Choroid plexus epithelial cell (primary cell): ENCODE measurements around the gene NGF.

ENCODE experiments used
- DNase-seq: peaks from one replicate; pipeline ENCODE4 v3.0.0-alpha.2; 2010; ENCODE audit warnings: low read depth
- H3K4me3 ChIP-seq: 2 replicates; pipeline ENCODE4 v1.5.1; 2011; ENCODE audit warnings: low read depth, mild to moderate bottlenecking, control low read depth, low read length, moderate library complexity
- TF ChIP-seq, protein P1 (sequence below): conservative IDR thresholded peaks from 2 replicates; pipeline ENCODE4 v1.5.1; 2011; ENCODE audit warnings: low read depth, mild to moderate bottlenecking, control low read depth, inconsistent platforms, low read length, moderate library complexity

The NGF gene

DNA sequence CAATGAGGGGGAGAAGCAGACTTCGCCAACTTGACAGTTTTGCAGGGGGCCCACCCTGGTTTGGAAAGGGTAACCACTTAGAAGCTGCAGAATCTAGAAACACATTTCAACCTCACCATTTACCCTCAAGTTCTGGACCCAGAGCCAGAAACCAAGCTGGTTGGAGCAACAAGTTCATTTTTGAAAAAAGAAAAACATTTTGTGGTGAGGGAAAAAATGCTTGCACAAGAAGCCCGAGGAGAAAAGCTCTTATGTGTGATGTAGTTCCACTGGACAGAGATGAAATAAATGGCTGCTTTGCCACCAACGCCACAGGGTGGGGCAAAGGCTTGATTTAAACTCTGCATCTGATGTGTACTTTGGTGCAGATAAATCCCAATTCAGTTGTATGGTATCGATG, 10.6 kb upstream of the NGF start:
- TF ChIP-seq, protein P1, sequence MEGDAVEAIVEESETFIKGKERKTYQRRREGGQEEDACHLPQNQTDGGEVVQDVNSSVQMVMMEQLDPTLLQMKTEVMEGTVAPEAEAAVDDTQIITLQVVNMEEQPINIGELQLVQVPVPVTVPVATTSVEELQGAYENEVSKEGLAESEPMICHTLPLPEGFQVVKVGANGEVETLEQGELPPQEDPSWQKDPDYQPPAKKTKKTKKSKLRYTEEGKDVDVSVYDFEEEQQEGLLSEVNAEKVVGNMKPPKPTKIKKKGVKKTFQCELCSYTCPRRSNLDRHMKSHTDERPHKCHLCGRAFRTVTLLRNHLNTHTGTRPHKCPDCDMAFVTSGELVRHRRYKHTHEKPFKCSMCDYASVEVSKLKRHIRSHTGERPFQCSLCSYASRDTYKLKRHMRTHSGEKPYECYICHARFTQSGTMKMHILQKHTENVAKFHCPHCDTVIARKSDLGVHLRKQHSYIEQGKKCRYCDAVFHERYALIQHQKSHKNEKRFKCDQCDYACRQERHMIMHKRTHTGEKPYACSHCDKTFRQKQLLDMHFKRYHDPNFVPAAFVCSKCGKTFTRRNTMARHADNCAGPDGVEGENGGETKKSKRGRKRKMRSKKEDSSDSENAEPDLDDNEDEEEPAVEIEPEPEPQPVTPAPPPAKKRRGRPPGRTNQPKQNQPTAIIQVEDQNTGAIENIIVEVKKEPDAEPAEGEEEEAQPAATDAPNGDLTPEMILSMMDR, result no peak
- H3K4me3 ChIP-seq, result no peak overlapping the region
- DNase-seq, result no peak

DNA sequence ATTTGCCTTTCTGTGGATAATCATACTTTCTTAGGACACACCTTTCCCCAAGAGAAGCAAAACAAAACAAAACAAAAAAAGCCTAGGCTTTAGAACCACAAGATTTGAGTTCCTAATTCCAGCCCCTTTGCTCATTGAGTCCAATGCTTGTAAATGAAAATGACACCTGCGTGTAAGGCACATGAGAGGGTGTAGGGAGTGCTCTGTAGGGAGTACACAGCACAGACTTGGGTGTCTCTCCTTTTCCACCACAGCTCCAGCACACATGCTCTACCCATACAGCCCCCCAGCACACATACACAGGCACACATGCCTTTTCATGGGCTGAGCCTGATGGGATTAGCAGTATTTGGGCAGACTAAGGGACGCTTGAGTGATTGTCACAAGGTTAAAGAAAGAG, 9.2 kb upstream of the NGF start:
- DNase-seq, result no peak
- TF ChIP-seq, protein P1, result no peak
- no peak overlapping the region for H3K4me3 ChIP-seq

DNA sequence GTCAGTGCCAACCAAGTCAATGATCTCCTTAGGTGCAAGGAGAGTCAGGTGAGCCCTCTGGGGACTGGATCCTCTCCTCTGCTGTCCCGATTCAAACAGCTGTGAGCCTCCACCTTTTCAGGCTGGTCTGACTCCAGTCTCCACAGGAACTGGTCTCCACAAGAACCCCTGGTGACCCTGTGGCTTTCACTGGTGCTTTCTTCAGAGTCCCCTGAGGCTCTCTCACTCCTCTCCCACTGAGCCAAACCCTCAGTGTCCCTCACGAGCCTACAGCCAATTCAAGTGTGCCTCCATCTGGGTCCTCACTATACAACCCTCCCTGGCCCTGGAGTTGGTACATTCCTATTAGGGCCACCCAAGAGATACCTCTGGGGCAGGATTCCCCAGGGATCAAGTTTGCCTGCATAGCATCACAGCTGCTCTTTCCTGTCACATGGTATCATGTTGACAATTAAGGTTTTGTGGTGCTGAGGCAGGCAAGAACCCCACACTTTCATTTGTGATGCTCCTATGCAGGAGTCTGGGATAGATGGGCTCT, 5.2 kb upstream of the NGF start:
- no peak for DNase-seq
- no peak overlapping the region for H3K4me3 ChIP-seq
- TF ChIP-seq, protein P1, result no peak

DNA sequence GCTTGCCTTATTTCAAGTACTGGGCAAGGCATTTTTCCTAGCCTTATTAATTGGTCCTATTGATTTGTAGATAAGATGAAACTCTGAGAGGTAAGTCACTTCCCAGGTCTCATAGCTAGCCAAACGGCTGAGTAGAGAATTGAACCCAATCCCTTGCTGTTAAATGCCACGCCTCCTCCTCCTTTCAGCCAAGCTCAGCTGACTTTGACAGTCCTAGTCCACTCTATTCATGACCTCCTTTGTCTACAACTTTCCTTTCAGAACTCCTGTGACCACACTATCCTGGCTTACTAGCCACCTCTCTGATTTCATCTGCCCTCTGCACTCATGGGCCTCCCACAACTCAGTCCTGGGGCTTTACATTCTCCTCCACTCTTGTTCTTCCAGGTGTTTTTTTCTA, 3.9 kb upstream of the NGF start:
- H3K4me3 ChIP-seq, result no peak overlapping the region
- DNase-seq, result no peak
- TF ChIP-seq, protein P1, result no peak

DNA sequence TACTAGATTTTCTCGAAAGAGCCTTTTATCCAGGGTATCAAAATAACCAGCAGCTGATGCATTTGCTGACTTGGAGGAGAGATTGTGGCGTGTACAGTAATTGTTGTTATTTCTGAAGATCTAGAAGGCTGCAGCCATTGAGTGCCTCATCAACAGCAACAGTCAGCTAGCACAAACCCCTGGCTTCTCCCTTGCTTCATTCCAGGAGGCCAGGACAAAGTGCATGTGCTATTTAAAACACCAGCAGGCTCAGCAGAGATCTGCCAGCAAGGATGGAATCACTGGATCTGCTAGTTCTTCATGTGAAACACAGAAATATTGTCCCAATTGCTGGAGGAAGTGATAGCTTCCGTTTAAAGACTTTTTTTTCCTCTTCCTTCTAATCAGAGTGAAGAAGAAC, 2.8 kb upstream of the NGF start:
- TF ChIP-seq, protein P1, result no peak
- peak; percentile 44 for DNase-seq
- H3K4me3 ChIP-seq, result no peak overlapping the region

DNA sequence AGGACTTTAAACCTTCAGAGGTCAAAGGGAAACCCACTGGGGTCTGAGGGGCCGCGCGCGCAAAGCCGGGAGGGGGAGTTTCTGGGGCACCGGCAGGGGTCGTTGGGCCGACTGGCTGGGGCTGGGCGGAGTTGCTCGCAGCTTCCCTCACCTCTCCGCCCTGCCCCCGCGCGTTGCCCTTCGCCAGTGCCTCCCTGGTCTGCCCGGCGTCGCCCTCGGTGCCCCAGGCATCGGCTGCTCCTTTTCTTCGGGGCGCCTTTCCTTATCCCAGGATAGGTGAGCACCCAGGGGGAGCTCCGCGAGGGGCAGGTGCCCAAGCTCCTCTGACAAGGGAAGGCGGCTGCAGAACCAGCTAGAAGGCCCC, 390 bp upstream of the NGF start:
- DNase-seq, result no peak
- H3K4me3 ChIP-seq, result no peak overlapping the region

DNA sequence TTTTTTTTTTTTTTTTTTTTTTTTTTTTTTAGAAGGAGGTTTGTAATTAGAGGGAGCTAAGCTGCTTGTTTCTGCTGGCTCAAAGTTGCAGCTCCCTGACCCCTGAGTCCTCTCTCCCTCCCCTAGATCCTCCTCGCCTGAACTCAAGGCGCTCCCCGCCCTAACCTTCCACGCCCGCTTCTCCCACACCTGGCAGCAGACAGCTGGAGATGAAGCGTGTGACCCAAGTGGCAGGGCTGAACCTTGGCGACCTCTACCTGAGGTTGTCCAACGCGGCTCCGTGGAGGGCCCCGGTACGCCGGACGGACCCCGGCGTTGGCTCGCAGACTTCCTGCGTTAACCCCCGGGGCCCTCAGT, 795 bp downstream of the NGF start:
- H3K4me3 ChIP-seq, result peak overlapping the region; percentile 55
- DNase-seq, result no peak
- TF ChIP-seq, protein P1, result no peak

More for the DNA sequence above, 390 bp upstream of the NGF start:
- TF ChIP-seq, protein P1, result no peak
